ENCODE data around the gene FYN.

DNA sequence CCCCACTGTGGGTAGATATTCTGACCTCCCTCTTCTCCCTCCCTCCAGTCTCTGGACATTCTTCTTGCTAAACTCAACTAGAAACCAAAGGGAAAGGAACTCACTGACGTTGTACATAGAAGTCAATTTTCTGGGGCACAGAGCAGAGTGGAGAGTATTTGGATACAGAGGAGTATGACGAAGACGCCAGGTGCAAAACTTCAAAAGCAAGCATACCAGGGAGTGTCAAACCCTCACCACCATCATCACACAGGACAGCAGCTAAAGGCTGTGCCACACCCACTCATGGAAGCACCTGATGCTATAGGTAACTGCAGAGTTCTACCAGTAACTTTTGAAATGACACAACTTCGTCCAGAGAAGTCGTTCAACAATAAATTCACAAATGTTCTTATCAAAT, 64.8 kb downstream of the FYN start:
- TF ChIP-seq POLR2A (IDR thresholded peaks at IDR 0.05; ENCODE audit: low read depth, low read length): no peak
- no peak for TF ChIP-seq POLR2AphosphoS5 (IDR thresholded peaks at IDR 0.05; ENCODE audit: low read depth, low read length)
- TF ChIP-seq TAF1 (IDR thresholded peaks at IDR 0.05; ENCODE audit: borderline replicate concordance, low read depth, low read length): no peak
